Skeletal muscle tissue (tissue), 4 donors: Measurements from ENCODE around the gene KIF26B. TPM values are rescaled to one million over a fixed set of nuclear protein-coding genes. Genes with fewer than 3 reads are reported as not detected.

Source experiments
- H3K27ac ChIP-seq: one replicate; pipeline ENCODE4 v1.7.0; 2013; ENCODE audit warnings: mild to moderate bottlenecking, low read depth, low read length, inconsistent platforms
- H3K27me3 ChIP-seq, 3 donors: one replicate each; pipeline ENCODE4 v1.7.0; 2013; ENCODE audit warnings: low read length in 3 of 3; ENCODE audit not compliant: control insufficient read depth in 3 of 3, insufficient read depth in 3 of 3
- H3K36me3 ChIP-seq, 3 donors: one replicate each; pipeline ENCODE4 v1.7.0; 2013; ENCODE audit warnings: low read length in 3 of 3; ENCODE audit not compliant: control insufficient read depth in 3 of 3, insufficient read depth in 3 of 3
- H3K4me1 ChIP-seq, 3 donors: one replicate each; pipeline ENCODE4 v1.7.0; 2013; ENCODE audit warnings: low read length in 3 of 3, mild to moderate bottlenecking in 3 of 3; ENCODE audit not compliant: control insufficient read depth in 3 of 3, insufficient read depth in 3 of 3
- H3K4me3 ChIP-seq, 3 donors: one replicate each; pipeline ENCODE4 v1.7.0; 2013; ENCODE audit warnings: low read length in 3 of 3
- H3K9ac ChIP-seq, 3 donors: one replicate each; pipeline ENCODE4 v1.7.0; 2013; ENCODE audit warnings: low read length in 3 of 3, mild to moderate bottlenecking in 3 of 3, moderate library complexity in 2 of 3, low read depth in 1 of 3
- H3K9me3 ChIP-seq, 3 donors: one replicate each; pipeline ENCODE4 v1.7.0; 2013; ENCODE audit warnings: low read length in 3 of 3; ENCODE audit not compliant: control insufficient read depth in 3 of 3
- total RNA-seq: library from RNA; depleted of rRNA; stranded (reverse); fragments of >200 nt; gene quantifications from one replicate; pipeline ENCODE4 v1.2.3, GENCODE V29; 2014
- donor health status: Osteomylitis.

Gene KIF26B
- total RNA-seq, 1 donor from 2014 or later = 0.52 TPM

DNA sequence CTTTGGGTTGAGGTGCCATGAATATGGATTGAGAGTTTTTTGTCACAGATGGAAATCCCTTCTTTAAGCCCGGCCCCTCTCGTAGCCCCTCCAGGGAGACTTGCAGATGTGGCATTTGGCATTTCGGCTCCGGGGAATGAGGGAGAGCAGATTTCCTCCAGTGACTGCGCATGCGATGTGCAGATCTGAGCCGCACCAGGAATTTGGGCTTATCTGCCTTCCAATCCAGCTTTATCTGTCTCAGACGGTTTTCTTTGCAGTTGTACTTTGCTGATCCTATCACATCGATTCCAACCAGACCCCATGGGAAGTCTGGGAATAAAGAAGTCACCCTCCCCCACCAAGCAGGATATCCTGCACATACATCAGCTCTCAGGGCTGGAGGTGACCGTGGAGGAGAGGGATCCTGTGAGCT is 11.7 kb downstream of the KIF26B start:
- H3K4me3 ChIP-seq = peak overlapping the region in 1 of 3 donors; percentile 55
- no peak overlapping the region for H3K9ac ChIP-seq
- no peaks in the 10 kb centered on the region for H3K36me3 ChIP-seq
- H3K27me3 ChIP-seq = peaks cover 13 to 23% (median 17%) of the 10 kb centered on the region in 3 donors
- peaks cover 0 to 3% (median 0%) of the 10 kb centered on the region in 3 donors for H3K4me1 ChIP-seq
- H3K27ac ChIP-seq = no peak overlapping the region
- no peaks in the 10 kb centered on the region for H3K9me3 ChIP-seq

GRCh38 chr1:245168086-245168485 is 13.3 kb downstream of the KIF26B start:
- Histone ChIP-seq H3K27ac (no peak overlapping the region), H3K36me3 (no peaks in the 10 kb centered on the region), H3K9me3 (no peaks in the 10 kb centered on the region), H3K4me1 (peaks cover 0 to 3% (median 0%) of the 10 kb centered on the region in 3 donors), H3K9ac (no peak overlapping the region), H3K4me3 (no peak overlapping the region), H3K27me3 (peaks cover 13 to 23% (median 17%) of the 10 kb centered on the region in 3 donors)

DNA sequence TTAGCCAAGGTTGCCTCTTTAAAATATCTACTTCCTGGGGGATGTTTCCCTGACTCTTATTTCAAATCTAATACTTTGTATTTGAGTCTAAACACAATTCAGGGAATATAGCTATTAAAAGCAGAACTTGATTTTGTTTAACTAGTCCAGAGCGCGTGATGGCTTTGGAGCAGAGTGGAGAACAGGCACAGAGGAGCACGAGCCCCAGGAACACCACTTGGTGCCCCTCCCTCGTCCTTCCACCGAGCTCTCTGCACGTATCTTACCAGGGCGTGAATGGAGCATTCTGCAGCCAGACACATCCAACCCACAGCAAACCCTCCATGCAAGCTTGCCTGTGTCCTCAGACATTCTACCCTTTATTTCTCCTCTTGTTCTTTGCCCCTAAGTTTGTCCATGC is 14.1 kb downstream of the KIF26B start:
- H3K27me3 ChIP-seq = peaks cover 13 to 23% (median 17%) of the 10 kb centered on the region in 3 donors
- peaks cover 0 to 3% (median 0%) of the 10 kb centered on the region in 3 donors for H3K4me1 ChIP-seq
- H3K9ac ChIP-seq = no peak overlapping the region
- H3K36me3 ChIP-seq = no peaks in the 10 kb centered on the region
- H3K9me3 ChIP-seq = no peaks in the 10 kb centered on the region
- H3K4me3 ChIP-seq = no peak overlapping the region
- no peak overlapping the region for H3K27ac ChIP-seq

DNA sequence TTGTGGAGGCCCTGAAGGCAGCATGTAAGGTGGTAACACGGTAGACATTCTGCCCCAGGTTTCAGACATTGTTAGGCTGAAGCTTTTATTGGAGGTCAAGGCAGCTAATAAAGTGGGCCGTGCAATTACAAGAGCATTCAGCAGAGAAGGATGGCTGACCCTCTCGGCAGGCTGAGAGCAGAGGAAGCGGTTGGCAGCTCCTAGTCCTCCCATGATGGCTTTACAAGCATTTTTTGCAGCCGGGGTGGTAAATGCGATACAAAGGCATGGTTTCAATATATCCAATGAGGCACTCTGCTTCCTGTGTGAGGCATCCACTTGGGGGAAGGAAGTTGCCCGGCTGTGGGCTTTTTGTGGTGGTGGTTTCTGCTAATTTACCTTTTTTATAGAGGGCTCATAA is 14.6 kb downstream of the KIF26B start:
- no peak overlapping the region for H3K9ac ChIP-seq
- peaks cover 13 to 23% (median 16%) of the 10 kb centered on the region in 3 donors for H3K27me3 ChIP-seq
- no peaks in the 10 kb centered on the region for H3K36me3 ChIP-seq
- peaks cover 0 to 3% (median 0%) of the 10 kb centered on the region in 3 donors for H3K4me1 ChIP-seq
- H3K27ac ChIP-seq = no peak overlapping the region
- no peaks in the 10 kb centered on the region for H3K9me3 ChIP-seq
- H3K4me3 ChIP-seq = no peak overlapping the region

GRCh38 chr1:245172026-245172425 is 17.2 kb downstream of the KIF26B start:
- H3K9me3 ChIP-seq = no peaks in the 10 kb centered on the region
- H3K4me1 ChIP-seq = no peaks in the 10 kb centered on the region
- H3K27ac ChIP-seq = no peak overlapping the region
- peaks cover 7 to 10% (median 8%) of the 10 kb centered on the region in 3 donors for H3K27me3 ChIP-seq
- H3K9ac ChIP-seq = no peak overlapping the region
- no peaks in the 10 kb centered on the region for H3K36me3 ChIP-seq
- no peak overlapping the region for H3K4me3 ChIP-seq

- no peak overlapping the region for H3K27ac ChIP-seq
- H3K4me1 ChIP-seq = no peaks in the 10 kb centered on the region
- H3K27me3 ChIP-seq = peaks cover 3 to 8% (median 4%) of the 10 kb centered on the region in 3 donors
- H3K4me3 ChIP-seq = no peak overlapping the region
- no peak overlapping the region for H3K9ac ChIP-seq
- H3K9me3 ChIP-seq = no peaks in the 10 kb centered on the region
- H3K36me3 ChIP-seq = no peaks in the 10 kb centered on the region
Measured at GRCh38 chr1:245172829-245173228, 18.0 kb downstream of the KIF26B start.

DNA sequence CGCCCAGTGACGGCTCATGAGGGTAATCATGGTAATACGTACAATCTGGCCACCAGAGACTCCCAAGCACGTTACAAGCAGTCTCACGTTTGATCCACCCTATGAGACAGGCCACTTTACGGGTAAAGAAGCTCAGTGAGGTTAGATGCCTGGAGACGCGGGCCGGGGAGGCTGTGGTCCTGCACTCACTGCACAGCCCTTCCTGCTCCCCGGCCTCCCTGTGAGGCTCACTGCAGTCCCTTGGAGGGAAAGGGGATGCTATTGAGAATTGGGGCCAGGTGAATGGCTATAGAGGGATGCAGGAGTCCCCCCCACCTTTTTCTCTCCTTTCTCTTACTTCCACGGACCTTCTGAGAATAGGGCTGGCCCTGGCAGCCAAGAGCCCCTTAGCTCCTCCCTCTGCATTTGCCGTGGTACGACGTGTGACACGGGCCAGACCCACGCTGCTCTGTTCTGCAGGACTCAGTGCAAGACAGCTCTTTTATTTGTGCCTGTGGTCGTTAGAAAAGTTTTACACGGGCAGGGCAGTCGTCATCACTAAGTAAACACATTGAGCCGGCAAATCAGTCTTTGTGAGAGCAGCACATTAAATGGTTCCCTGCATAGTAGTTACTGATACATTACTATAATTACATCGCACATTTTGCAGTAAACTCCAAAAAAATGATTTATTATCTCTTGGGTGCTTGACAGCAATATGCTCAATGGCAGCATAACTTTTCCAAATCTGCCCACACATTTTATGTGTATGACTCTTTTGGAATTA is 18.8 kb downstream of the KIF26B start:
- no peak overlapping the region for H3K9ac ChIP-seq
- H3K36me3 ChIP-seq = no peaks in the 10 kb centered on the region
- H3K4me3 ChIP-seq = no peak overlapping the region
- no peaks in the 10 kb centered on the region for H3K9me3 ChIP-seq
- H3K27ac ChIP-seq = no peak overlapping the region
- H3K4me1 ChIP-seq = no peaks in the 10 kb centered on the region
- H3K27me3 ChIP-seq = peaks cover 0 to 6% (median 3%) of the 10 kb centered on the region in 3 donors

- Histone ChIP-seq H3K27ac (no peak overlapping the region), H3K9ac (no peak overlapping the region), H3K9me3 (no peaks in the 10 kb centered on the region)
Measured at GRCh38 chr1:245177071-245177900, 22.5 kb downstream of the KIF26B start.

GRCh38 chr1:245179706-245180105 is 24.9 kb downstream of the KIF26B start:
- Histone ChIP-seq H3K9me3 (no peaks in the 10 kb centered on the region), H3K9ac (no peak overlapping the region), H3K4me1 (no peaks in the 10 kb centered on the region), H3K27ac (no peak overlapping the region), H3K36me3 (no peaks in the 10 kb centered on the region), H3K4me3 (no peak overlapping the region), H3K27me3 (no peaks in the 10 kb centered on the region)

More at GRCh38 chr1:245177071-245177900, 22.5 kb downstream of the KIF26B start:
- Histone ChIP-seq H3K27me3 (no peaks in the 10 kb centered on the region), H3K4me1 (no peaks in the 10 kb centered on the region), H3K36me3 (no peaks in the 10 kb centered on the region), H3K4me3 (no peak overlapping the region)
